ENCODE results near the gene ALX4.

GRCh38 chr11:44237156-44237555 is 72.8 kb downstream of the ALX4 start:
- TF ChIP-seq POLR2A (IDR thresholded peaks at IDR 0.05) (no peak), CTCF (IDR thresholded peaks at IDR 0.05) (no peak)
